Type B pancreatic cell (in vitro differentiated cells): ENCODE measurements around the gene PTPRT. TPM values are rescaled to one million over a fixed set of nuclear protein-coding genes. Genes with fewer than 3 reads are reported as not detected.

ENCODE experiments used
- DNase-seq: peaks from one replicate; pipeline ENCODE4 v3.0.0; 2021; ENCODE audit warnings: mixed read lengths; ENCODE audit not compliant: unreplicated experiment; ENCODE audit errors: extremely low spot score
- H3K27ac Mint-ChIP-seq: 2 replicates; pipeline ENCODE4 v1.8.0; 2021; ENCODE audit warnings: mild to moderate bottlenecking, mixed read lengths
- H3K27me3 Mint-ChIP-seq: 2 replicates; pipeline ENCODE4 v1.8.0; 2021; ENCODE audit warnings: mixed read lengths
- H3K36me3 Mint-ChIP-seq: 2 replicates; pipeline ENCODE4 v1.8.0; 2021; ENCODE audit warnings: mixed read lengths
- H3K4me1 Mint-ChIP-seq: one replicate; pipeline ENCODE4 v1.8.0; 2021; ENCODE audit warnings: mixed read lengths; ENCODE audit not compliant: unreplicated experiment
- H3K4me3 Mint-ChIP-seq: 2 replicates; pipeline ENCODE4 v1.8.0; 2021; ENCODE audit warnings: mild to moderate bottlenecking, mixed read lengths
- H3K9me3 Mint-ChIP-seq: 2 replicates; pipeline ENCODE4 v1.8.0; 2021; ENCODE audit warnings: mixed read lengths
- total RNA-seq: library from RNA; stranded (reverse); gene quantifications from 2 replicates; pipeline ENCODE4 v1.2.1, GENCODE V29; 2021; ENCODE audit warnings: low replicate concordance
- TF ChIP-seq, protein P1 (sequence below): fragments of 200-600 bp; sonication (generic); conservative IDR thresholded peaks from 2 replicates; pipeline ENCODE4 v1.5.0; 2021; ENCODE audit warnings: antibody characterized with exemption, mild to moderate bottlenecking

Gene PTPRT
- total RNA-seq, 1 donor from 2014 or later, result 7.0 TPM

DNA sequence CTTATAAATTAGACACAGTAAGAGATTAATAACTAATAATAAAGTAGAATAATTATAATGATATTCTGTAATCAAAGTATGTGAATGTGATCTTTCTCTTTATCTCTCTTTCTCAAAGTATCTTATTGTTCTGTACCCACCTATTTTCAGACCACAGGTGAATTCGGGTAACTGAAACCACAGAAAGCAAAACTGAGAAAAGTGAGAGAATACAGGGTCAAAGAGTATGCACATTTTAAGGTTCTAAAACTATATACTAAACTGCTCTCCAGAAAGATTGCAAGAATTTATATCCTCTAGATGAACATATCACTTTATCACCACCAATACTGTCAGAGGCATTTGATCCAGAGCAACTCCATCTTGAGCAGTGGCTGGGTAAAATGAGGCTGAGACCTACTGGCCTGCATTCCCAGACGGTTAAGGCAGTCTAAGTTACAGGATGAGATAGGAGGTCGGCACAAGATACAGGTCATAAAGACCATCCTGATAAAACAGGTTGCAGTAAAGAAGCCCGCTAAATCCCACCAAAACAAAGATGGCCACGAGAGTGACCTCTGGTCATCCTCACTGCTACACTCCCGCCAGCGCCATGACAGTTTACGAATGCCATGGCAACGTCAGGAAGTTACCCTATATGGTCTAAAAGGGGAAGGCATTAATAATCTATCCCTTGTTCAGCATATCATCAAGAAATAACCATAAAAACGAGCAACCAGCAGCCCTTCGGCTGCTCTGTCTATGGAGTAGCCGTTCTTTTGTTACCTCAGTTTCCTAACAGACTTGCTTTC, 211.3 kb downstream of the PTPRT start:
- no peaks in the 10 kb centered on the region for H3K36me3 Mint-ChIP-seq
- H3K9me3 Mint-ChIP-seq, result no peaks in the 10 kb centered on the region
- H3K4me3 Mint-ChIP-seq, result no peak overlapping the region
- DNase-seq, result no peak
- no peak overlapping the region for H3K27ac Mint-ChIP-seq
- TF ChIP-seq, protein P1, sequence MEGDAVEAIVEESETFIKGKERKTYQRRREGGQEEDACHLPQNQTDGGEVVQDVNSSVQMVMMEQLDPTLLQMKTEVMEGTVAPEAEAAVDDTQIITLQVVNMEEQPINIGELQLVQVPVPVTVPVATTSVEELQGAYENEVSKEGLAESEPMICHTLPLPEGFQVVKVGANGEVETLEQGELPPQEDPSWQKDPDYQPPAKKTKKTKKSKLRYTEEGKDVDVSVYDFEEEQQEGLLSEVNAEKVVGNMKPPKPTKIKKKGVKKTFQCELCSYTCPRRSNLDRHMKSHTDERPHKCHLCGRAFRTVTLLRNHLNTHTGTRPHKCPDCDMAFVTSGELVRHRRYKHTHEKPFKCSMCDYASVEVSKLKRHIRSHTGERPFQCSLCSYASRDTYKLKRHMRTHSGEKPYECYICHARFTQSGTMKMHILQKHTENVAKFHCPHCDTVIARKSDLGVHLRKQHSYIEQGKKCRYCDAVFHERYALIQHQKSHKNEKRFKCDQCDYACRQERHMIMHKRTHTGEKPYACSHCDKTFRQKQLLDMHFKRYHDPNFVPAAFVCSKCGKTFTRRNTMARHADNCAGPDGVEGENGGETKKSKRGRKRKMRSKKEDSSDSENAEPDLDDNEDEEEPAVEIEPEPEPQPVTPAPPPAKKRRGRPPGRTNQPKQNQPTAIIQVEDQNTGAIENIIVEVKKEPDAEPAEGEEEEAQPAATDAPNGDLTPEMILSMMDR, result no peak
- H3K4me1 Mint-ChIP-seq, result no peaks in the 10 kb centered on the region
- H3K27me3 Mint-ChIP-seq, result peaks cover 12% of the 10 kb centered on the region

DNA sequence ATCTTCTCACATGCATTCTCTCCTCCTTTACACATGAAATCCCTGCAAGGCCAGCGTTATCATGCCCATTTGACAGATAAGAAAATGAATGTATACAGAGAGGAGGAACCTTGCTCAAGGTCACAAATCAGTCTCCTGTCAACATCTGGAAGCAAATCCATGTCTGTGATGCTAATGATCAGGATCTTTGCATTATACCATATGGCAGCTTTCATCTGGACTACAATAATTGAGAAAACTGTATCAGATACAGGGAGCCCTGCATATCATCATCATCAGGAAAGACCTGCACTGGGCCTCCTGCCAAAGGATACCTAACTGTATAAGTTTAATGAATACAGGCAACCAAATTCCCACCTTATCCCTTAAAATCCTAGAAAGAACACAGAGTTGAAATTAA, 213.7 kb downstream of the PTPRT start:
- H3K27me3 Mint-ChIP-seq, result peaks cover 16% of the 10 kb centered on the region
- H3K4me3 Mint-ChIP-seq, result no peak overlapping the region
- TF ChIP-seq, protein P1, result no peak
- H3K4me1 Mint-ChIP-seq, result no peaks in the 10 kb centered on the region
- no peak overlapping the region for H3K27ac Mint-ChIP-seq
- DNase-seq, result no peak
- H3K36me3 Mint-ChIP-seq, result no peaks in the 10 kb centered on the region
- H3K9me3 Mint-ChIP-seq, result no peaks in the 10 kb centered on the region

DNA sequence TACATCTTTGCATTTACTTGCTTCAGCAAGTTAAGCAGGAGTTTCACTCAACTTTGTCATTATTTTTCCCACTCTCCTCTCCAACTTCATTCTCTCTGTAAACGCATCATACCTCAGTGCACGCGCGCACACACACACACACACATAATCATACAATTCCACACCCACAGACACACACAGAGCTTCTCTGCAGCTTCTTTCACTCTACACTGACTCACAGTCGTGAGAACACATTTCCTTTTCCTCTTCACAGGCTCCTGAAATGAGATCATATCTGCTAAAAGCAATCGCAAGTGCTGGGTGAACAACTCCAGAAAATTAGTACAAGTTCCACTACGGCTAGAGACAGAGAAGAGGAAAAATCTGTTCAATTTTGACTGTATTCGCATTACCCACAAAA, 215.4 kb downstream of the PTPRT start:
- H3K36me3 Mint-ChIP-seq, result no peaks in the 10 kb centered on the region
- no peak for DNase-seq
- H3K9me3 Mint-ChIP-seq, result no peaks in the 10 kb centered on the region
- no peaks in the 10 kb centered on the region for H3K4me1 Mint-ChIP-seq
- no peak overlapping the region for H3K4me3 Mint-ChIP-seq
- TF ChIP-seq, protein P1, result no peak
- no peak overlapping the region for H3K27ac Mint-ChIP-seq
- H3K27me3 Mint-ChIP-seq, result peaks cover 8% of the 10 kb centered on the region

DNA sequence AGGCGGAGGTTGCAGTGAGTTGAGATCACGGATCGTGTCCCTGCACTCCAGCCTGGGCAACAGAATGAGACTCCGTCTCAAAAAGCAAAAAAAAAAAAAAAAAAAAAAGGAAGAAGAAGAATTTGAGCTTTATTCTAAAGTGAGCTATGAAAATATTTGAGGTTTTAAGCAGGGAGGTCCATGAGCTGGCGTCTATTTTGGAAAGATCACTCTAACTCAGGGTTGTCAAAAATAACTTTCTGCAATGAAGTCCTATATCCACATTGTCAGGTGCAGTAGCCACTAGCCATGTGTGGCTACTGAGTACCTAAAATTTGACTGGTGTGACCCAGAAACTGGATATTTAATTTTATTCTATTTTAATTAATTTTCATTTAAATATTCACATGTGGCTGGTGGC, 217.1 kb downstream of the PTPRT start:
- H3K9me3 Mint-ChIP-seq, result no peaks in the 10 kb centered on the region
- TF ChIP-seq, protein P1, result no peak
- H3K4me1 Mint-ChIP-seq, result no peaks in the 10 kb centered on the region
- H3K36me3 Mint-ChIP-seq, result no peaks in the 10 kb centered on the region
- no peak overlapping the region for H3K27ac Mint-ChIP-seq
- no peak for DNase-seq
- H3K27me3 Mint-ChIP-seq, result peaks cover 10% of the 10 kb centered on the region
- H3K4me3 Mint-ChIP-seq, result no peak overlapping the region

DNA sequence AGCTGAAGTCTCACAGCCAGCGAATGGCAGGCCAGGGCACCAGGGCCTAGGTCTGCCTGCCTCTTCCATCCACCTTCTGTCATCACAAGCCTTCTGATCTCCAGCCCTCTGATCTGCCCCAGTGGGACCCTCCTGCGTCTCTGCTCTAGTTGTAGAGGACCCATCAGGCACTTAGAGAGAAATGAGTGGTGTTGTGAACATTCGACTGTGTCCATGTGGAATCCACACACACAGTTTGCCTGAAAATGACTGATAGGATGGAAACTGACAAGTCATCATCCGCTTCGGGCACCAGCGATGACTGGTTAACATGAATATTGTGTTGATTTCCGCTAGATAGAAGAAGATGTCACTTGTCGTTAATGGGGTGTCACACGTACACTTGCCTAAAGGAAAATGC, 221.0 kb downstream of the PTPRT start:
- peaks cover 10% of the 10 kb centered on the region for H3K27me3 Mint-ChIP-seq
- H3K27ac Mint-ChIP-seq, result no peak overlapping the region
- no peaks in the 10 kb centered on the region for H3K4me1 Mint-ChIP-seq
- H3K36me3 Mint-ChIP-seq, result no peaks in the 10 kb centered on the region
- H3K9me3 Mint-ChIP-seq, result no peaks in the 10 kb centered on the region
- no peak for DNase-seq
- TF ChIP-seq, protein P1, result no peak
- no peak overlapping the region for H3K4me3 Mint-ChIP-seq
